Stimulated activated naive CD4-positive, alpha-beta T cell (primary cell): ENCODE results near the gene CLSTN1.

Source experiments
- DNase-seq, 6 experiments: peaks; one replicate each; lab custom pipeline; 2025; lab: John Stamatoyannopoulos, UW

CLSTN1 gene

DNA sequence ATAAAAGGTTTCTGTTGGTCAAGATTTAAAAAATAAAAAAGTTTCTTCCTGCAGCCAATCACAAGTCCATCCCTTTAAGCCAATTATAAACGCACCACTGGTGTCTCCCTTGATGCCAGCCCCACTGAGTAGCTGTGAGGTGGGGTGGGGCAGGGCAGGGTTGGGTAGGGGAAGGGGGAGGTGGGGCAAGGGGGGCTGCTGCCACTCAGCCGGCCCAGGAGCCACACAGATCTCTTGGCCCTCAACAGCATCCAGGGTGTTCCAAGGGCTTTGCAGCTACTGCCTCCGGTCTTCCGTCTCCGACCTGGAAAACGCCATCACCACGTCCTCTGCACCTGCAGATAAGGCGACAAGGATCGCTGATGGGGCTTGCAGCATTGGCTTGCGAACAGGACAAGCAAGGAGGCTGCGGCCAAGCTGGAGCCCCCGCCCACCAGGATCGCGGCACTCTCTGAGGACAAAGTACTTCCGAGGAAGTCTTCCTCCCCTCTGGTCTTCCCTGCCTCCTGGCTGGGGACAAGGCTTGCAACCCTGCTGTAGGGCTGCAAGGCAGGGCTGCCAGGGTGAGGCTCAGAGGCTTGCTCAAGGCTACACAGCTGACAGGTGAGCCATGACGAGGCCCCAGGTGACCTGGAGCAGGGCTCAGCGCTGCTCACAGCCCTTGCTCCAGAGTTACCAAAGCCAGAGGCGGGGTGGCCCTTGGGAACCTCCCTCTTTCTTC is 26.8 kb upstream of the CLSTN1 start:
- DNase-seq: peak in 3 of 6 experiments; percentile 17 to 36 (median 19)

DNA sequence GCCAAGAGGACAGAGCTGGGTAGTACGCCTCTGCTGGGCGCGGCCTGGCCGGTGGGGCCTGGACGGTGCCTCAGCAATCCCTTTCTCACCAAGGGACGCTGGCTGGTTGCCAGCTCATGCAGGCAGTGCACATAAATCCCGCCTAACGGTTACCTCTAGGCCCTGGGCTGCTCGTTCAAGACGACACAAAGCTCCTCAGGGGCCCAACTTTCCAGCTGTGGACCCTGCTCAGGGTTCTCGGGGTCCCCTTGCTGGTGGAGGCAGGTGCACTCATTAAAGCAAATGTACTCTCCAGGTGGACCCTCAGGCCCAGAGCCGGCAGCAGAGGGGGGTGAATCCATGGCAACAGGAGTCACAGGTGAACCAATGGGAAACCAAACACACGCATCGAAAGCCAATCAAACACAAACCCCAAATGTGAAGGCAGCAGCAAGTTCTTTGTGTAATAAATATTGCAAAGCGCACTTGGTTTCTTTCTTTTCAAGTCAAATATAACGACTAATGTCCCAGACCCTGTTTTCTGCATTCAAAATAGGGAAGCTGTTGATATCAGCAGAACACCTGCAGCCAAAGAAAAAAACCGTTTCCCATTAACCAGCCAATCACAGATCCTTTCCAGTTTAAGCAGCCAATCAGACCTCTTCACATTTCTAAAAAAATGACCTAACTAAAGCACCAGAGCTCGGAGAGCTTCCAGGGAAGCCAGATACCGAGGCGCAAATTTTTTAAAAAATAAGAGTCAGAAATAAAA is 26.1 kb upstream of the CLSTN1 start:
- DNase-seq: peak in 4 of 6 experiments; percentile 12 to 62 (median 58)

DNA sequence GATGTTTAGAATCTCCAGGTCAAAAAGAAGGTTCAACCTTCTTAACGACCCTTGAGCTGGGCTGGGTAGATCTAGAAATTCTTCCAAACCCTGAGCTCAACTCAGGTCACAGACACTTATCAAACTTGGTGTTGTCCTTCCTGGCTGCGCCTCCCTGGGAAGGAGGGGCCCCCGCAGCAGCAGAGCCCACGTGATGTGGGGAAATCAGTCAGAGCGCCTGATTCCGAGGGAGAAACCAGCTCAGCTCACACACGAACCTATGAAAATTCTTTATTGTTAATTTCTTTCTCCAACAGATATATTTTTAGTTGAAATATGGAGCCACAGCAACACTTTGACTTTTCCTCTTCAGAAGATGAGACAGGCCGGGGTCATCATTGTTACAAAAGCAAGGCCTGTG is 24.3 kb upstream of the CLSTN1 start:
- DNase-seq: no peak

DNA sequence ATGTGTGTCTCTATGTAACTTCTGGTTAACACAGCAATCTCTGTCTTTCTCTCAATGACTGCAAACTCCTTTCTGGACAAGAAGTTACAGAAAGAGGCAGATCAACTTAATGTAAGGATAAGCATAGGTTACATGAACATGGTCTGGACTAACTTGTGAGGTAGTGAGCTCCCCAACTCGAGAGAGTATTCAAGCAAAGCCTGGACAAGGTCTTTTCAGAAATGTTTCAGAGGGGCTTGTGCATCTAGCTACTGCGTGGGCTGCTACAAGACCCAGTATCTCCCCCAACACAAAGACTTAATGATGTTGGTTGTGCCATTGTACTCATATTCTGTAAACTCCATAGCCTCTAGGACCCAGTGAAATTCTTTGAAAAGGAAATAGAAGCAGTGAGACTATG is 23.5 kb upstream of the CLSTN1 start:
- DNase-seq: no peak

DNA sequence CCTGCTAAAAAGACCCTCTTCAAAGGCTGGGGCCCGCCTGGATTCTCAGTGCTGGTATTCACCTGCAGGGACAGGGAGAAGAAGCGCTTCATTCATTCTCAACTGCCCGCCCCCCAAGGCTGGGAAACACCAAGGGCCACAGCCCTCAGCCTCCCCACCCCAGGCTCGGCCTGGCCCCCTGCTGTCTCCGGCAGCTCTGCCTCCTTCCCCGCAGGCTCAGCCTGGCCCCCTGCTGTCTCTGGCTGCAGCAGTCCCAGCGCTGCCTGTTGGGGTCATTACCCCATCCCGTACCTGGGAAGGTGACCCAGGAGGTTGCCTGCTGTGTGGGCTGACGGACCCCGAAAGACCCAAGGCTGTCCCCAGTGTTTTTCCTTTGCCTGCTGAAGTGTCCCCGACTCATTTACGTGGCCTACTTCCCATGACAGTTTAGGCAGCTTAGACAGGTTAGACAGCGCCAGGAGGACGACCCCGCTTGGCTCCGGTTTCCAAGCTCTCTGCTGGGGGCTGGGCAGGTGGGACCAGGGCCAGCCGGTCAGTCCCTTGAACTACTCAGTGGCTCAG is 22.9 kb upstream of the CLSTN1 start:
- DNase-seq: no peak

DNA sequence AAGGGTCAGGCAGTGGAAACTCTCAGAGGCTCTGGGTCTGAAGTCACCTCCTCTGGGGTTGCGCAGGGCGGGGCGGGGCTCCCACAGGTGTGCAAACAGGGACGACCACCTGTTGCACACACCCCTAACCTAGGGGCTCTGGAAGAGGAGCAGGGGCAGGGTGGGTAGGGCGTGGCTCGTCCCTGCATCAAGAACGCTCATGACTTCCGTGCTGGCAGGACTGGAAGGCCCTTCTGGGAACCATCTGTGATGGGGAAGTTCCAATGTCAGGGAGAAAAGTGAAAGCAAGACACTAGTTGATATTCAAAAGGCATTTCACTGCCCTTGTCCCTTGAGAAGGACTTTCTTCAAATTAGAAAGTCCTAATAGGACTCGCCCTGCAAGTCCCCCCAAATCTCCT is 22.1 kb upstream of the CLSTN1 start:
- no peak for DNase-seq

DNA sequence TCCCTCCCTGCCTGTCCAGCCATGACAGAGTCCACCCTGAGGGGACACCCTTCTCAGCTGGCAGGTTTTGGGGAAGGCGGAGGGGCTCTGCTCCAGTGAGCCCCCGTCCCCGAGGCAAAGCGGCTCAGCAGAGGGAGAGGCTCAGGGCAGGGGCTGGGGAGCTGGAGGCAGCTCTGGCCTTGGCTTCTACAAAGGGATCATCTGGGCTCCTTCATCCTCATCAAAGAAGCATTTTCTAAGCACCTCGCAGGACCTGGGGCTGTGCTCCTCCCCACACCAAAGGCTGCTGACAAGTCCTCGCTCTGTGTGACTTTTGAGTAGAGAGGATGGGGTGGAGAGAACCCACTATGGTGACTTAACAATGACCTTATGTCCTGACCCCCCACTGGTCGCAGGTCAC is 21.0 kb upstream of the CLSTN1 start:
- no peak for DNase-seq

DNA sequence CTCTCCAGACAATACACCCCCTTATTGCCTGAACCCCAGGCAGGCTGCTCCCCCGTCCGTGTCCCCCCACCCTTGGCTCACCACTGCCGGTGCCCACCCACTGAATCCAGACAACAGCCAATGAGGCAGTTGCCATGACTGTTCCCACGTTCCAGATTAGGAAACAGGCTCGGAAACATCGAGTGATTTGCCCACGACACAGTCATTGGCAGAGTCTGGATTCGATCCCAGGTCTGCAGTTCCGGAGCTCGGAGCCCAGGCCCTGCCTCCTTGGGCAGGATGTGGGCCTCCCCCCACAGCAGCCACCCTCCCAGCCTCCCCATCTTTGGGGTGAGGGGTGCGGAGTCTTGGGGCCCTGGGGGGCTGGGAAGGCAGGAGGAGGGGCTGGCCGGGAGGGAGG is 20.3 kb upstream of the CLSTN1 start:
- DNase-seq: no peak

DNA sequence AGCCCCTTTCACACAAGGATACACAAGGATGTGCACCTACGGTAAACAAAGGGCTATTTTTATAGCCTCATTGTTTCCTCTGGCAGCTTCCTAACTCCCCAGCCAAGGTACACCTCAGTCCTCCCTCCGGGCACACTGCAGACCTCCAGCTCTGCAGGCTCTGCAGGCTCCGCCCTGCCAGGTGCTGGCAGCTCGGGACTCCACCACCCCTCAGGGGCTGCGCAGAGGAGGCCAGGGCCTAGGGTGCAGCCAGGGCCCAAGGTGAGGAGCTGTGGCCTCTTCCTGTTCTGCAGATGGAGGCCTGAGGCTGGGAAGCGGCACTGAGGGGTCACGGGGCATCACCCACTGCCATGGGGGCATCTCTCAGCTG is 19.8 kb upstream of the CLSTN1 start:
- no peak for DNase-seq

DNA sequence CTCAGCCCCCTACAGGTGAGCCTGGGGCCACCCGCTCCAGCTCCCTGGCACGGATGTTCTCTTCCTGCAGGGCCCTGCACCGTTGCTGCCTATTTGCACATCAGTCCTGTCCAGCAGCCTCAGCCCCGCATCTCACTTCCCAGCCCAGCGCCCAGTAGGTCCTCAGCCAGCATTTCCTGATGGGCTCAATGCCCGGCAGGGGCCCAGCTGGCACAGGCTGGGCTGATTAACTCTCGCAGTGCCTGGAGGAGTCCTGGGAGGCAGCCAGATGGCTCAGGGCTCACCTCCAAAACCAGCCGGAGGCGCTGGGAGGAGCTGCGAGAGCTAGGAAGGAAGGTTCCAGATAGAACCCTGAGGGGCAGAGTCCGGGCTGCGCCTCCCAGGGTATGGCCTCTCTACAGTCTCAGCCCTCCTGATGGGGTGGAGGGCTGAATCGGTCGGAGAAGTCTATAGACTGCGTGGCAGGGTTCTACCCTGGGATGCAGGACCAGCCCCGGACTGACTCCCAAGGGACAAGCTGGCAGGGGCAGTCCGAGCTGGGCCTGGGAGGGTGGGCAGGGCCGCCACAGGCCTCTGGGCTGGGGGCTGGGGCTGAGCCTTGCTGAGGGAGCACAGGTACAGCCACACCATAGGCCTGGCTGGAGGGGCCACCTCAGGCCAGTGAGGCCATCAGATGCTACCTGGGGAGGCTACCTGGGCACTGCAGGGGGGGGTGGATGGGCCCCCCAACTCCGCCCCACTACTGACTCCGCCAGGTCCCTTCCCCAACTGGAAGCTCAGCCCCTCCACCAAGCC is 19.2 kb upstream of the CLSTN1 start:
- DNase-seq: no peak

DNA sequence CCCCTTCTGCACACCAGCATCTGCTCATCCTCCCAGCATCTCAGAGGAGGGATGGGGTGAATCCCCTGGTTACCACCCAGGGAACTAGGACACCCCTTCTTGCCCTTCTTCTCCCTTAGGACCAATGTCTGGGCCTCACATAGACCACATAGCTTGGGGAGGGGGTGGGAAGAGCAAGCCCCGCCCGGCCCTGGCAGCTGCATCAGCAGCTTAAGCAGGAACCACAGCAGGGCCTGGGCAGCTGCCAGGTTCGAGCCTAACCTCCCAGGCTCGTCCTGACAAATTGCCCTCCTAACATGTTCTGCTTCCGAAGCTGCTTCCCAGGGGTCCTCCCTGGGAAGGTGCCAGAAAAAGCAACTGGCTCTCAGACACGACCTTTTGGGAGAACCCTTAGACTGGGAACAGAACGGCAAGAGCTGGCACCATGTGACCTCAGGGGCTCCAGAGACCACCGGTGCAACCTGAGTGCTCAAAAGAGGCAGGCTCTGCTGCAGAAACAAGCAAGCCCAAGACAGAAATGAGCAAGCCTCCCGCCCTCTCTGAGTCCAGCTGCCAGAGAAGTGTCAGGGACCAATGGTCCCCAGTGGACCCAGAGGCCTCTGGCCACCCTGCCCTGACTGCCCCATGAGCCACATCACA is 18.4 kb upstream of the CLSTN1 start:
- DNase-seq: no peak

DNA sequence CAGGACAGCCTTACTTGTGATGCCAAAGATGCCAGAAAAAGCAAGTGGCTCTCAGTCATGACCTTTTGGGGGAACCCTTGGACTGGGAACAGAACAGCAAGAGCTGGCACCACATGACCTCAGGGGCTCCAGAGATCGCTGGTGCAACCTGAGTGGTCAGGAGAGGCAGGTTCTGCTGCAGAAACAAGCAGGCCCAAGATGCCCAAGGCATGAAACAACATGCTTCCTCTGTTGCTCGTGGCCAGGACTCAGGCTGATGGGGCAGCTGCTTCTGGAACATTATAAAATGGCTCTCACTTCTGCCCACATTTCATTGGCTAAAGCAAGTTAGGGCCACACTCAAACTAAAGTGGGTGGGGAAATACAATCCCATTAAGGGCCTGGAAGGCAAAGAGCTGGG is 17.7 kb upstream of the CLSTN1 start:
- no peak for DNase-seq

DNA sequence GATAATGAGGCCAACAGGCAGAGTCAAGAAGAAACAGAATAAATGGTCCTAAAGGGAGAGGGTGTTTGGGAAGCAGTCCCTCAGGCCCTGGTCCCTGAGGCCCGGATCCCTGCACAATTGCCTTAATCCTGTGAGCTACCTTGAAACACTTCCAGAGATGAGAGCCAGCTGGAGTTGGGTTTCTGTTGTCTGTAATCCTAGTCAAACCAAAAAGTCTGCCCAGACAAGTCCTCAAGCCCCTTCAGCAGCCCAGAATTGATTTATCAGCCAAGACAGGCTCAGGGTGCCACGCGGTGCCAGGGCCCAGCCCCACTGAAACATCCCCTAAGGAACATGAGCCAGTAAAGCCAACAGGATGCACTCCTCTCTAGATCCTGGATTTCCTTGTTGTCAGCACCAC is 16.4 kb upstream of the CLSTN1 start:
- DNase-seq: no peak

DNA sequence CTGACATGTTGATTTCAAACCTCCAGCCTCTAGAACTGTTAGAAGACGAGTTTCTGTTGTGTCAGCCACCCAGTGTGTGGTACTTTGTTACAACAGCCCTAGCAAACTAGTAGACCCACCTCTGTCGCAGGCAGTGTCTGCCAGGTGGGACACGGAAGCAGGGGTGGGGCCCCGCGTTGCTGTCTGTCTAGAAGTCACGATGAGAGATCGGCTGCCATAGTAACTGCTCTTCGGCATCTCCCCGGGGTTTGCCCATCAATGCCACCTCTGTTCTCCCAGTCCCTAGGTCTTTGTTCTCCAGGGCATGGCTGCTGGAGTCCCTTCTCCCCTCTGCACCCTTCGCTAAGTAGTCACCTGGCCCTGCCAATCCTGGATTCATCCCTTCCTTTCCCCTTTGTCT is 15.2 kb upstream of the CLSTN1 start:
- DNase-seq: no peak

DNA sequence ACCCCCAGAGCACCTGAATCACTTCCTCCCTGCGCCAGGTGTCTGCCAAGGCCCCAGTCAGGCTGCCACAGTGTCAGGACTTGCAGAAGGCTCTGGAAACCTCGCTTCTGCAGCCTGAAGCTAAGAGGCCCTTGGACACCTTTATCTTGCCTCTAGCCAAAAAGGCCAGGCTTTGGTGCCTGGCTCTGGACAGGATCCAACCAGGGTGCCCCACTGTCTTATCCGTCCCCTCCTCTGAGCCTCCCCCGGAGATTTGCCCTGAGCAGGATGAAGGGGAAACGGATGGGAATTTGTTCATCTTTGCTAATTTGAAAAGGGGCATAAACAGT is 12.8 kb upstream of the CLSTN1 start:
- DNase-seq: no peak

DNA sequence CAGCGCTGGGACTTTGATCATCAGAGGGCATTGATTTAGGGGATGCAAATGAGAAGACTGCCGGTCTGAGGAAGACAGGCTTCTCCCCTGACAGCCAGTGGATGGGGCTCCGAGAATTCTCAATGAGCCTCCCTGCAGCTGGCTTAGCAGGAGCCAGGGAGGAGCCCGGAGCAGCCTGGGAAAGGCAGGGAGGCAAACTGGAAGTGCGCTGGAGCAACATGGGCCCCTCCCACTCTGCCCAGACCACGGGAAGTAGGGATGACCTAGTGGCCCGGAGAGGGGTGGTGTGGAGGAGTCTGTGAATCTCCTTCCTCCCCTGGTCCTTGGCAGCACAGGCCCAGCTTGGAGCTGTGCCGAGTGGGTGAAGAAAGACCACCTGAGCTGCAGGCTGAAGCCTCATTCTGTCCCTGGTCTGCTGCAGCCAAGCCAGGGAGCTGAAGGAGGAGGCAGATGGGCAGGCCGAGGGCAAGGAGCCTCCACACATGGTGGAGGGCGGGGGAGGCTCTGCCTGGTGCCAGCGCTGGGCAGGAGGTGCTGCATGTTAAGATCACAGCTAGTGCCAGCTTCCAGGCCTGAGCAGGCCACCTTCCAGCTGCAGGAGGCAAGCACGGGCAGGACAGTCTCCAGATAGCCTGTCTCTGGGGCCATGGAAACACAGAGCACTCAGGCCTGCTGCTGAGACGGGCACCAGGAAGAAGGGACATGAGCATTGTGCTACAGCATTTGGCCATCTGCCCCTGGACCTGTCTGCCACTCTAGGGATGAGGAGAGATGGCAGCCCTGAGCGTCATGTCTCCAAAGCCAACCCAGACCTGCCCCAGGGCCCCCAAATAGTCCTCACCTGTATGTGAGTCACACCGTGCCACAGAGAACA is 12.2 kb upstream of the CLSTN1 start:
- DNase-seq: no peak

DNA sequence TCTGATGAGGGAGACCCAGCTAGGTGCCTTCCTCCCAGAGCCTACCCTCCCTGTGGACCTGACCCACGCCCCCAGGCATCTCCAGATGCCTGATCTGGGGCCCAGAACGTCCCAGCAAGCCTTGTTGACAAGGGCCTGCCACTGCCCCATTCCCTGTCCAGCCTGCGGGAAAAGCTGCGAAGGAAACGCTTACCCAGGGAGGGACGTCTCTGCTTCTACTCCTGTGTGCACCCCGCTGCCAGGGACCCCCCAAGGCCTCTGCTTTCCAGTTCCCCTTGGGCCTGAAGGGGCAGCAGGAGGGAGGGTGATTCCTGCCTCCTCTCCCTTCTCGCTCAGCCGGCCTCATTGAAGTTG is 11.6 kb upstream of the CLSTN1 start:
- no peak for DNase-seq

DNA sequence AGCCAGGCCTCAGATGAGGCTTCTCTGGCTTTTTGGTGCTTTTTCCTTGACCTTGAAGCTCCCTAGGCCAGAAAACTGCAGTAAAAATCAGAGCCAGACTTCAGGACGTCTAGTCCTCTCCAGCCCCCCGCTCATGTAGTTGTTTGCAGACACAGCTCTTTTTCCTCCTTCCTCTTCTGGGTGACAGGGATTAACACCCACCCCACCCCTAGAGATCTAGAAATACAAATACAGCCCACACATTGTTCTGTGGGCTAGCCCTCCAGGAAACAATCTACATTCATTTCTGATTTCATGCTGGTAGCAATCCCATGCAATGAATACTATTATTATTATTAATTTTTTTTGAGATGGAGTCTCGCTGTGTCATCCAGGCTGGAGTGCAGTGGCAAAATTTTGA is 9.9 kb upstream of the CLSTN1 start:
- no peak for DNase-seq

DNA sequence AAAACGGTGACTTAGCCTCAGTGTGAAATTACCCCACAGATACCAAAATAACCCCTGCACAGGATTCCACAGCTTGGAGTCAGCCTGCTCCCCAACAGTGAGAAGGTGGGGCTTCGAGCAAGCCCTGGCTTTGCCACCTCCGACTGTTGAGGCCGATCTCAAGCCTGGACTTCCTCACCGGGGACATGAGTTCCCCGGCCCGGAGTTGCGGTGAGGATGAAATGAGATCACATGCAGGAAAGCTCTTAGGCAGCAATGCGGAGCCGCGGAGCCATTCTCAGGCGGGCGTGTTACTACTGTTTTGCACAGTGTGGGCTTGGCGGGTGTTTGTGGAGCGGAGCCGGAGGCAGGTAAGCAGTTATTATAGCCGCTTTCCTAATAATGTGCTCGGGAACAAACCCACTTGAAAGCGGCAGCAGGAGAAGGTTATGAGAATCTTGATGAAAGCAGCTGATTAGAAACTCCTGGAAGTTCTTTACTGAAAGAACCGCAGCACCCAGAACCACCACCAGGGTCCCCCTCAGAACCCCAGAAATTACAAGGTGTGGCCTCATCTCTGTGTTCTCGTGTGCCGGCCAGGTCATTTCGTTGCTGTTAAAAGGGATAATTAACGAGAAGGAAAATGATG is 3.9 kb upstream of the CLSTN1 start:
- no peak for DNase-seq

DNA sequence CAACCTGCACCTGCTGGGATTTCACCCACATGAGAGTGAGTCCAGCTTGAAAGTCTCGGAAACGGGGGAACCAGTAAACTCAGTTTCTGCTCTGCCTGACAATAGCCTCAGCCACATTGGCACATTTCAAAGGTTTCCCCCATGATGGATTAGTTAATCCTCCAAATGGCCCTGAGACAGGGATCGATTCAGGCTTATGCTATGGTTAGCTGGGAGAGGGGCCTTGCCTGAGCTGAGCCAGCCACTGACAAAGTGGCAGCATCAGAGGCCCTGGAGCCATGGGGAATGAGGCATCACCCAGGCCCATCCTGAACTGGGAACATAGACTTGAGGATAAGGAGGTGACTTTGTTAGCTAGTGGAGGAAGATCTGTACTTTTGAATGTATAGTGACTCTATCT is 2.9 kb upstream of the CLSTN1 start:
- DNase-seq: no peak

DNA sequence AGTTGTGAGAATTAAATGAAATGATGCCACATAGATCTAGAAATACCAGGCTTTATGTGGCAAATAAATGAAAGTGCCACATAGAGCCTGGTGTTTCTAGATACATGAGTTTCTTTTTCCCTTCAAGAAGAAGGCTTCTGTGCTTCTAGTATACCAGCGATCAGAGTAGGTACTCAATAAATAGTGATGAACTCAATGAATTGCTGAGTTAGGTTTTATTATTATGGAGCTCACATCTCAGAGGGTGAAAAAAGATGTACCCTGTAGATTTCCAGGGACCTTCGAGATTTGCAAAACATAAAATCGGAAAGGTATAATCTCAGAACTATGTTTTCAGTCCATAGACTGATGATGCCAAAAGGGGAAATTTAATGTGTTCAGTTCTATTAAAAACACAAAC is 2.3 kb upstream of the CLSTN1 start:
- no peak for DNase-seq
